K562 (cell line): ENCODE measurements around the gene RCN2.

Experiments used
- CTCF ChIP-seq, 3 experiments: IDR thresholded peaks in 2 of 3; conservative IDR thresholded peaks in 1 of 3; 2 replicates each; pipeline ENCODE4 v1.5.1; 2011 to 2012; ENCODE audit warnings: low read length in 3 of 3, mild to moderate bottlenecking in 3 of 3, control low read depth in 2 of 3, improper control_type of control experiment in 1 of 3, inconsistent platforms in 1 of 3, low read depth in 1 of 3, mixed read lengths in 1 of 3, moderate library complexity in 1 of 3; ENCODE audit not compliant: insufficient read depth in 2 of 3
- E2F4 ChIP-seq: sonication (generic); formaldehyde crosslinking; IDR thresholded peaks from 2 replicates; pipeline ENCODE4 v1.8.0; 2022; ENCODE audit warnings: mild to moderate bottlenecking, low read depth, missing genetic modification reagents
- FOXO4 ChIP-seq: fragments of 450-650 bp; formaldehyde crosslinking; IDR thresholded peaks from 2 replicates; pipeline ENCODE4 v1.4.0; 2020; ENCODE audit warnings: mild to moderate bottlenecking, moderate library complexity
- NONO ChIP-seq, 2 experiments: fragments of 200-400 bp in 1 of 2; fragments of 450-650 bp in 1 of 2; formaldehyde crosslinking in 1 of 2; IDR thresholded peaks; 2 replicates each; pipeline ENCODE4 v1.6.1; 2017; ENCODE audit warnings: low read depth in 2 of 2, mild to moderate bottlenecking in 2 of 2, moderate library complexity in 2 of 2, low read length in 1 of 2
- NR2C2 ChIP-seq, 2 experiments: fragments of 200-800 bp in 1 of 2; sonication (Bioruptor generic) in 1 of 2; sonication (generic) in 1 of 2; formaldehyde crosslinking in 1 of 2; IDR thresholded peaks; 2 replicates each; pipeline versions ENCODE4 v1.6.1 to v1.8.0; 2016 to 2022; ENCODE audit warnings: mild to moderate bottlenecking in 1 of 2, missing compliant biosample characterization in 1 of 2, missing genetic modification characterization in 1 of 2, missing genetic modification reagents in 1 of 2
- NUFIP1 ChIP-seq: fragments of 450-650 bp; IDR thresholded peaks from 2 replicates; pipeline ENCODE4 v1.6.1; 2018; ENCODE audit not compliant: partially characterized antibody
- POLR2A ChIP-seq: fragments of 450-650 bp; conservative IDR thresholded peaks from 2 replicates; pipeline ENCODE4 v1.6.1; 2016
- SIX5 ChIP-seq, 2 experiments: IDR thresholded peaks; 2 replicates each; pipeline ENCODE4 v1.6.1; 2011; ENCODE audit warnings: low read length in 2 of 2, borderline replicate concordance in 1 of 2, low read depth in 1 of 2, mild to moderate bottlenecking in 1 of 2, moderate library complexity in 1 of 2; ENCODE audit not compliant: insufficient read depth in 1 of 2
- SRF ChIP-seq, 2 experiments: fragments of 250-450, 450-650 bp in 1 of 2; sonication (Bioruptor Pico) in 1 of 2; sonication (generic) in 1 of 2; formaldehyde crosslinking; IDR thresholded peaks; 2 replicates each; pipeline versions ENCODE4 v1.5.0 to v1.5.1; 2020 to 2022; ENCODE audit warnings: mild to moderate bottlenecking in 1 of 2, missing genetic modification reagents in 1 of 2
- TFAM ChIP-seq: fragments of 250-450 bp; sonication (Bioruptor Pico); conservative IDR thresholded peaks from 2 replicates; pipeline ENCODE4 v1.5.0; 2021; ENCODE audit warnings: mild to moderate bottlenecking, moderate library complexity
- YY1 ChIP-seq, 3 experiments: IDR thresholded peaks; 2 replicates each; pipeline ENCODE4 v1.6.1; 2011; ENCODE audit warnings: low read length in 2 of 3, mild to moderate bottlenecking in 2 of 3, moderate library complexity in 2 of 3, borderline replicate concordance in 1 of 3, control low read depth in 1 of 3, low read depth in 1 of 3; ENCODE audit not compliant: insufficient read depth in 3 of 3, insufficient replicate concordance in 2 of 3, control insufficient read depth in 1 of 3, insufficient read length in 1 of 3; ENCODE audit errors: extremely low read depth in 1 of 3
- ZNF121 ChIP-seq: sonication (generic); formaldehyde crosslinking; conservative IDR thresholded peaks from 2 replicates; pipeline ENCODE4 v1.8.0; 2022; ENCODE audit warnings: missing genetic modification reagents
- ZNF695 ChIP-seq: fragments of 450-650 bp; formaldehyde crosslinking; IDR thresholded peaks from 2 replicates; pipeline ENCODE4 v1.4.0; 2020; ENCODE audit warnings: mild to moderate bottlenecking, moderate library complexity
- ZNF740 ChIP-seq, 3 experiments: fragments of 200-800 bp in 1 of 3; sonication (Bioruptor generic) in 1 of 3; sonication (generic) in 1 of 3; formaldehyde crosslinking in 1 of 3; IDR thresholded peaks; 2 replicates each; pipeline versions ENCODE4 v1.6.1 to v1.8.0; 2016 to 2022; ENCODE audit warnings: mild to moderate bottlenecking in 2 of 3, missing compliant biosample characterization in 2 of 3, missing genetic modification characterization in 2 of 3, missing genetic modification reagents in 1 of 3

GRCh38 chr15:76903251-76903681 lies 28.3 kb upstream of the RCN2 start:
- TF ChIP-seq NONO (IDR thresholded peaks at IDR 0.05; ENCODE audit: low read depth in 2 of 2, low read length in 1 of 2): no peak
- no peak for TF ChIP-seq ZNF121 (CRISPR knock-in tag)
- TF ChIP-seq E2F4: no peak
- TF ChIP-seq SIX5 (IDR thresholded peaks at IDR 0.05; ENCODE audit: borderline replicate concordance in 1 of 2, insufficient read depth in 1 of 2, low read depth in 1 of 2, low read length in 2 of 2): no peak
- no peak for TF ChIP-seq ZNF740 (CRISPR knock-in tag; IDR thresholded peaks at IDR 0.05)
- no peak for TF ChIP-seq ZNF740 (tag; IDR thresholded peaks at IDR 0.05)
- TF ChIP-seq TFAM (CRISPR knock-in tag): no peak
- no peak for TF ChIP-seq YY1 (IDR thresholded peaks at IDR 0.05; ENCODE audit: borderline replicate concordance in 1 of 3, control insufficient read depth in 1 of 3, extremely low read depth in 1 of 3, insufficient read depth in 3 of 3, insufficient read length in 1 of 3, insufficient replicate concordance in 2 of 3, low read depth in 1 of 3, low read length in 2 of 3)
- TF ChIP-seq NR2C2 (CRISPR knock-in tag; IDR thresholded peaks at IDR 0.05): no peak
- no peak for TF ChIP-seq NR2C2 (tag; IDR thresholded peaks at IDR 0.05)
- TF ChIP-seq SRF (CRISPR knock-in tag; IDR thresholded peaks at IDR 0.05): no peak
- peak; percentile 43 to 56 (median 45); a peak in 5 of 6 replicates for TF ChIP-seq CTCF (IDR thresholded peaks at IDR 0.05 in 2 of 3, conservative IDR thresholded peaks at IDR 0.05 in 1 of 3; ENCODE audit: insufficient read depth in 2 of 3, low read depth in 1 of 3, low read length in 3 of 3)
- TF ChIP-seq POLR2A: no peak
- no peak for TF ChIP-seq FOXO4 (CRISPR knock-in tag)
- no peak for TF ChIP-seq NUFIP1
- TF ChIP-seq ZNF695: no peak
